ENCODE measurements around the gene PROX1.

PROX1 gene

GRCh38 chr1:214029796-214030195, 42.0 kb downstream of the PROX1 start:
- Mint-ChIP-seq H3K36me3 (ENCODE audit: low read depth) (no peaks in the 10 kb centered on the region), H3K9me3 (no peaks in the 10 kb centered on the region), H3K4me1 (ENCODE audit: low read depth) (no peaks in the 10 kb centered on the region), H3K27me3 (peaks cover 3% of the 10 kb centered on the region), H3K27ac (no peak overlapping the region), H3K4me3 (no peak overlapping the region)
- intact Hi-C loops (cut with micrococcal nuclease) = no loop called here

- Mint-ChIP-seq H3K36me3 (ENCODE audit: low read depth) (no peaks in the 10 kb centered on the region), H3K27ac (no peak overlapping the region), H3K27me3 (peaks cover 3% of the 10 kb centered on the region), H3K4me3 (no peak overlapping the region), H3K4me1 (ENCODE audit: low read depth) (no peaks in the 10 kb centered on the region), H3K9me3 (no peaks in the 10 kb centered on the region)
- intact Hi-C loops (cut with micrococcal nuclease) = no loop called here
Observed at GRCh38 chr1:214031267-214031650, 43.5 kb downstream of the PROX1 start.

GRCh38 chr1:214037468-214037867, 49.7 kb downstream of the PROX1 start:
- H3K9me3 Mint-ChIP-seq = no peaks in the 10 kb centered on the region
- H3K36me3 Mint-ChIP-seq (ENCODE audit: low read depth) = no peaks in the 10 kb centered on the region
- H3K4me1 Mint-ChIP-seq (ENCODE audit: low read depth) = no peaks in the 10 kb centered on the region
- no peak overlapping the region for H3K27ac Mint-ChIP-seq
- H3K27me3 Mint-ChIP-seq = peaks cover 3% of the 10 kb centered on the region
- intact Hi-C loops (cut with micrococcal nuclease) = no loop called here
- H3K4me3 Mint-ChIP-seq = no peak overlapping the region

GRCh38 chr1:214039394-214040018, 51.7 kb downstream of the PROX1 start:
- no peaks in the 10 kb centered on the region for H3K4me1 Mint-ChIP-seq (ENCODE audit: low read depth)
- H3K27me3 Mint-ChIP-seq = peaks cover 2% of the 10 kb centered on the region
- no peaks in the 10 kb centered on the region for H3K36me3 Mint-ChIP-seq (ENCODE audit: low read depth)
- H3K27ac Mint-ChIP-seq = no peak overlapping the region
- H3K9me3 Mint-ChIP-seq = no peaks in the 10 kb centered on the region
- intact Hi-C loops (cut with micrococcal nuclease) = no loop called here
- H3K4me3 Mint-ChIP-seq = no peak overlapping the region

- peaks cover 10% of the 10 kb centered on the region for H3K9me3 Mint-ChIP-seq
- H3K4me1 Mint-ChIP-seq (ENCODE audit: low read depth) = no peaks in the 10 kb centered on the region
- H3K27me3 Mint-ChIP-seq = no peaks in the 10 kb centered on the region
- H3K4me3 Mint-ChIP-seq = no peak overlapping the region
- no peak overlapping the region for H3K27ac Mint-ChIP-seq
- no peaks in the 10 kb centered on the region for H3K36me3 Mint-ChIP-seq (ENCODE audit: low read depth)
- intact Hi-C loops (cut with micrococcal nuclease) = no loop called here
Observed at GRCh38 chr1:214043167-214043566, 55.4 kb downstream of the PROX1 start.

- H3K27me3 Mint-ChIP-seq = no peaks in the 10 kb centered on the region
- no peaks in the 10 kb centered on the region for H3K4me1 Mint-ChIP-seq (ENCODE audit: low read depth)
- H3K4me3 Mint-ChIP-seq = no peak overlapping the region
- no peak overlapping the region for H3K27ac Mint-ChIP-seq
- intact Hi-C loops (cut with micrococcal nuclease) = no loop called here
- H3K36me3 Mint-ChIP-seq (ENCODE audit: low read depth) = no peaks in the 10 kb centered on the region
- H3K9me3 Mint-ChIP-seq = peaks cover 12% of the 10 kb centered on the region
Observed at GRCh38 chr1:214044438-214045214, 56.9 kb downstream of the PROX1 start.

GRCh38 chr1:214050513-214051401, 63.0 kb downstream of the PROX1 start:
- no peaks in the 10 kb centered on the region for H3K27me3 Mint-ChIP-seq
- peaks cover 12% of the 10 kb centered on the region for H3K9me3 Mint-ChIP-seq
- intact Hi-C loops (cut with micrococcal nuclease) = no loop called here
- no peak overlapping the region for H3K4me3 Mint-ChIP-seq
- no peaks in the 10 kb centered on the region for H3K36me3 Mint-ChIP-seq (ENCODE audit: low read depth)
- H3K4me1 Mint-ChIP-seq (ENCODE audit: low read depth) = no peaks in the 10 kb centered on the region
- no peak overlapping the region for H3K27ac Mint-ChIP-seq

- Mint-ChIP-seq H3K27ac (no peak overlapping the region), H3K9me3 (peaks cover 12% of the 10 kb centered on the region)
- intact Hi-C loops (cut with micrococcal nuclease) = no loop called here
Observed at GRCh38 chr1:214051786-214052185, 64.0 kb downstream of the PROX1 start.

GRCh38 chr1:214058076-214058475, 70.3 kb downstream of the PROX1 start:
- Mint-ChIP-seq H3K36me3 (ENCODE audit: low read depth) (no peaks in the 10 kb centered on the region), H3K4me1 (ENCODE audit: low read depth) (no peaks in the 10 kb centered on the region), H3K27ac (no peak overlapping the region), H3K9me3 (no peaks in the 10 kb centered on the region), H3K4me3 (no peak overlapping the region), H3K27me3 (no peaks in the 10 kb centered on the region)
- intact Hi-C loops (cut with micrococcal nuclease) = no loop called here

More at GRCh38 chr1:214051786-214052185, 64.0 kb downstream of the PROX1 start:
- Mint-ChIP-seq H3K36me3 (ENCODE audit: low read depth) (no peaks in the 10 kb centered on the region), H3K27me3 (no peaks in the 10 kb centered on the region), H3K4me3 (no peak overlapping the region), H3K4me1 (ENCODE audit: low read depth) (no peaks in the 10 kb centered on the region)

GRCh38 chr1:214066190-214066589, 78.4 kb downstream of the PROX1 start:
- no peak overlapping the region for H3K4me3 Mint-ChIP-seq
- no peaks in the 10 kb centered on the region for H3K27me3 Mint-ChIP-seq
- no peaks in the 10 kb centered on the region for H3K9me3 Mint-ChIP-seq
- no peaks in the 10 kb centered on the region for H3K4me1 Mint-ChIP-seq (ENCODE audit: low read depth)
- no peaks in the 10 kb centered on the region for H3K36me3 Mint-ChIP-seq (ENCODE audit: low read depth)
- no peak overlapping the region for H3K27ac Mint-ChIP-seq
- intact Hi-C loops (cut with micrococcal nuclease) = no loop called here

GRCh38 chr1:214066936-214067335, 79.2 kb downstream of the PROX1 start:
- H3K27me3 Mint-ChIP-seq = no peaks in the 10 kb centered on the region
- intact Hi-C loops (cut with micrococcal nuclease) = no loop called here
- no peak overlapping the region for H3K4me3 Mint-ChIP-seq
- no peaks in the 10 kb centered on the region for H3K4me1 Mint-ChIP-seq (ENCODE audit: low read depth)
- no peak overlapping the region for H3K27ac Mint-ChIP-seq
- H3K9me3 Mint-ChIP-seq = no peaks in the 10 kb centered on the region
- H3K36me3 Mint-ChIP-seq (ENCODE audit: low read depth) = no peaks in the 10 kb centered on the region

GRCh38 chr1:214067397-214067796, 79.6 kb downstream of the PROX1 start:
- no peaks in the 10 kb centered on the region for H3K27me3 Mint-ChIP-seq
- intact Hi-C loops (cut with micrococcal nuclease) = no loop called here
- no peak overlapping the region for H3K4me3 Mint-ChIP-seq
- H3K27ac Mint-ChIP-seq = no peak overlapping the region
- no peaks in the 10 kb centered on the region for H3K9me3 Mint-ChIP-seq
- H3K4me1 Mint-ChIP-seq (ENCODE audit: low read depth) = no peaks in the 10 kb centered on the region
- H3K36me3 Mint-ChIP-seq (ENCODE audit: low read depth) = no peaks in the 10 kb centered on the region

GRCh38 chr1:214067853-214068703, 80.3 kb downstream of the PROX1 start:
- Mint-ChIP-seq H3K27me3 (no peaks in the 10 kb centered on the region), H3K4me1 (ENCODE audit: low read depth) (no peaks in the 10 kb centered on the region), H3K9me3 (no peaks in the 10 kb centered on the region), H3K4me3 (no peak overlapping the region), H3K27ac (no peak overlapping the region), H3K36me3 (ENCODE audit: low read depth) (no peaks in the 10 kb centered on the region)
- intact Hi-C loops (cut with micrococcal nuclease) = no loop called here

Measured in dendritic cell treated with granulocyte-macrophage colony-stimulating factor and Interleukin-4, amounts not matched to agents 40 ng/mL and 50 ng/mL, for 4 days (primary cell).